Measurements from ENCODE around the gene DMBT1. TPM values are rescaled to one million over a fixed set of nuclear protein-coding genes. Genes with fewer than 3 reads are reported as not detected.

DMBT1 gene
- total RNA-seq, 2 donors from 2014 or later: 0.14 TPM; not detected in 1

DNA sequence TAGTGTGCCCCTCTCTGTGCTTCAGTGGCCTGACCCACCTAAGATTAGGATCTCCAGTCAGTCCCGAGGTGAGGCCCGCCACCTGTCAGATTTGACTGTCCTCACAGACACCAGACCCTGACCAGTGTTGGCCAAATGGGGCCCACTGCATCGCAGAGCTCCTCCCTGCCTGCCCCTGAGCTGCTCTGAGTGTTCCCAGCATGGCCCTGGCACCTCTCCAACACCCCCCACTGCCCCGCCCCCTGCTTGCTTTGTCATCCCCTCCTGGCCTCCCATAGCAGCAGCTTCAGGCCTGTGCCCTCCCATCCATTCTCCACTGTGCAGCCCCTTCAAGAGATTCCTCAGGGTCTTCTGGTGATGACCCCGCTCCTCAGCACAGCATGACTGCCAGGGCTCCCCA, 71.5 kb downstream of the DMBT1 start:
- Histone ChIP-seq H3K4me3 (no peak overlapping the region), H3K27ac (no peak overlapping the region), H3K9me3 (no peaks in the 10 kb centered on the region), H3K27me3 (replicated peaks; ENCODE audit: insufficient read depth) (no peaks in the 10 kb centered on the region), H3K4me1 (ENCODE audit: control insufficient read depth in 1 of 2, low read depth in 2 of 2) (no peaks in the 10 kb centered on the region), H3K36me3 (no peaks in the 10 kb centered on the region)
- TF ChIP-seq, protein P1, sequence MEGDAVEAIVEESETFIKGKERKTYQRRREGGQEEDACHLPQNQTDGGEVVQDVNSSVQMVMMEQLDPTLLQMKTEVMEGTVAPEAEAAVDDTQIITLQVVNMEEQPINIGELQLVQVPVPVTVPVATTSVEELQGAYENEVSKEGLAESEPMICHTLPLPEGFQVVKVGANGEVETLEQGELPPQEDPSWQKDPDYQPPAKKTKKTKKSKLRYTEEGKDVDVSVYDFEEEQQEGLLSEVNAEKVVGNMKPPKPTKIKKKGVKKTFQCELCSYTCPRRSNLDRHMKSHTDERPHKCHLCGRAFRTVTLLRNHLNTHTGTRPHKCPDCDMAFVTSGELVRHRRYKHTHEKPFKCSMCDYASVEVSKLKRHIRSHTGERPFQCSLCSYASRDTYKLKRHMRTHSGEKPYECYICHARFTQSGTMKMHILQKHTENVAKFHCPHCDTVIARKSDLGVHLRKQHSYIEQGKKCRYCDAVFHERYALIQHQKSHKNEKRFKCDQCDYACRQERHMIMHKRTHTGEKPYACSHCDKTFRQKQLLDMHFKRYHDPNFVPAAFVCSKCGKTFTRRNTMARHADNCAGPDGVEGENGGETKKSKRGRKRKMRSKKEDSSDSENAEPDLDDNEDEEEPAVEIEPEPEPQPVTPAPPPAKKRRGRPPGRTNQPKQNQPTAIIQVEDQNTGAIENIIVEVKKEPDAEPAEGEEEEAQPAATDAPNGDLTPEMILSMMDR (IDR thresholded peaks at IDR 0.05): no peak
- ATAC-seq (ENCODE audit: insufficient number of reproducible peaks, low FRiP score, low read depth) (no peak), DNase-seq (ENCODE audit: low spot score) (no peak)

DNA sequence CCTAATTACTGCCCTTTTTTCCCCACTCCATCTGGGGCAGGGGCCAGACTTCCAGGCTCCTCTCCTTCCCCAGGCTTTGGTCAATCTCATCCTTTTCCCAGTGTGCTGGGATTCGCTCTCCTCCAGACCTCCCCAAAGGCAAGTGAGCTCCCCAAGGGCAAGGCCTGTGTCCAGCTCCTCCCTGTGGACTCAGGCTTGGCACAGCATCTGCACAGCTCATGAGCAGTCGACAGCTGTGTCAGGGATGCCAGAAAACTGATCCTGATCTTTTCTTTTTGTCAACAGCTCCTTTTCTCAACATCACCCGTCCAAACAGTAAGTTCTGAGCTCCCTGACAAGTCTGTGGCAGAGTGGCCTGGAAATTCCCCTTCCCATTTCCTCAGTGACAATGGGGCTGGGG, 72.0 kb downstream of the DMBT1 start:
- H3K36me3 ChIP-seq: no peaks in the 10 kb centered on the region
- no peak overlapping the region for H3K27ac ChIP-seq
- no peaks in the 10 kb centered on the region for H3K27me3 ChIP-seq (replicated peaks; ENCODE audit: insufficient read depth)
- DNase-seq (ENCODE audit: low spot score): no peak
- no peak overlapping the region for H3K4me3 ChIP-seq
- no peaks in the 10 kb centered on the region for H3K9me3 ChIP-seq
- TF ChIP-seq, protein P1 (IDR thresholded peaks at IDR 0.05): no peak
- H3K4me1 ChIP-seq (ENCODE audit: control insufficient read depth in 1 of 2, low read depth in 2 of 2): no peaks in the 10 kb centered on the region
- ATAC-seq (ENCODE audit: insufficient number of reproducible peaks, low FRiP score, low read depth): no peak

DNA sequence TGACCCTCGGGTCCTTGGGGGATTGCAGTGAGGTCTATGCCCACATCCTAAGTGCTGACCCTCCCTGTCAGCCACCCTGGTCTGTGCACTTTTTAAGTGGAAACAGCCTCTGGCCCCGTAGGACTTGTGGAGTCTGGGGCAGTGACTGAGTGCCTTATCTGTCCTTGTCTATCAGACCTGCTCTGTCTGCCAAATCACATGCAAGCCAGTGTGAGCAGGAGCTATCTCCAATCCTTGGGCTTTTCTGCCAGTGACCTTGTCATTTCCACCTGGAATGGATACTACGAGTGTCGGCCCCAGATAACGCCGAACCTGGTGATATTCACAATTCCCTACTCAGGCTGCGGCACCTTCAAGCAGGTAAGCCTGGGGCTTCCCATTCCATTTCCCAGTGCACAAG, 76.4 kb downstream of the DMBT1 start:
- no peak for ATAC-seq (ENCODE audit: insufficient number of reproducible peaks, low FRiP score, low read depth)
- no peak overlapping the region for H3K4me3 ChIP-seq
- H3K27me3 ChIP-seq (replicated peaks; ENCODE audit: insufficient read depth): no peaks in the 10 kb centered on the region
- H3K27ac ChIP-seq: no peak overlapping the region
- TF ChIP-seq, protein P1 (IDR thresholded peaks at IDR 0.05): no peak
- H3K4me1 ChIP-seq (ENCODE audit: control insufficient read depth in 1 of 2, low read depth in 2 of 2): no peaks in the 10 kb centered on the region
- no peaks in the 10 kb centered on the region for H3K36me3 ChIP-seq
- no peaks in the 10 kb centered on the region for H3K9me3 ChIP-seq
- DNase-seq (ENCODE audit: low spot score): no peak

DNA sequence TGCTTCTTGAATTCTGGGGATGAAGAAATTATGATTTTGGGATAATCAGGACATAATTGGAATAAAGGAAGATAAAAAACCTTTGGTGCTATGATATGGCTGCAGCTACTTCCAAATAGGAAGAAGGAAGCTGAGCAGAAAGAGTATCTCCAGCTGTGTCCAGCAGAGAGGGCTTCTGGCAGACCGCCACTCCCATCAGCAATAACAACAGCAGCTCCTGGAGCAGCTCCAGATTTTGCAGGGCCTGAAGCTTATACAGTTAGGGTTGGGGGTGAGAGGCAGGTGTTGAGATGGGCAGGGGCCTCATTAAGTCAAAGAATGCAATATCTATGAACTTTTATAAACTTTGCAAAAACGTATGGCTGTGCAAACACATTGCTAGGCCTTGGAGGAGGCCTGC, 76.8 kb downstream of the DMBT1 start:
- TF ChIP-seq, protein P1 (IDR thresholded peaks at IDR 0.05): no peak
- H3K4me3 ChIP-seq: no peak overlapping the region
- DNase-seq (ENCODE audit: low spot score): no peak

DNA sequence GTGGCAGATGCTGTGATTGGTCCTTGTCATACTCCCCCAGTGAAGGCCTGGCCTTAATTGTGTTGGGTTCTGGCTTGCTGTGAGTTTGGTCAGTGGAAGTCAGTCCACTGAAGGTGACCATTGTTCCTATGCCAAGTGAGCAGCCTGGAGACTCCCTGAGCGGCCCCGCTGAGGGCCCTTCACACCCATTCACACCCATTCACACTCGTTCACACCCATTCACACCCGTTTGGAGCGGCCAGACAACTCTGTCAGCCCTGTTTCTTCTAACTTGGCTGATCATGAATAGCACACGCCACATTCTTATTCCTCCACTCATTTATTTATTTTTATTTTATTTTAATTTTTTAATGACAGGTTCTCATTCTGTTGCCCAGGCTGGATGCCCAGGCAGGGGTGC, 77.6 kb downstream of the DMBT1 start:
- no peaks in the 10 kb centered on the region for H3K27me3 ChIP-seq (replicated peaks; ENCODE audit: insufficient read depth)
- TF ChIP-seq, protein P1 (IDR thresholded peaks at IDR 0.05): no peak
- no peaks in the 10 kb centered on the region for H3K9me3 ChIP-seq
- ATAC-seq (ENCODE audit: insufficient number of reproducible peaks, low FRiP score, low read depth): no peak
- H3K4me1 ChIP-seq (ENCODE audit: control insufficient read depth in 1 of 2, low read depth in 2 of 2): no peaks in the 10 kb centered on the region
- H3K4me3 ChIP-seq: no peak overlapping the region
- DNase-seq (ENCODE audit: low spot score): no peak
- no peaks in the 10 kb centered on the region for H3K36me3 ChIP-seq
- H3K27ac ChIP-seq: no peak overlapping the region

More for the DNA sequence above, 76.8 kb downstream of the DMBT1 start:
- H3K36me3 ChIP-seq: no peaks in the 10 kb centered on the region
- no peaks in the 10 kb centered on the region for H3K4me1 ChIP-seq (ENCODE audit: control insufficient read depth in 1 of 2, low read depth in 2 of 2)
- H3K27me3 ChIP-seq (replicated peaks; ENCODE audit: insufficient read depth): no peaks in the 10 kb centered on the region
- H3K27ac ChIP-seq: no peak overlapping the region
- ATAC-seq (ENCODE audit: insufficient number of reproducible peaks, low FRiP score, low read depth): no peak
- H3K9me3 ChIP-seq: no peaks in the 10 kb centered on the region
